Measurements from ENCODE around the gene TLCD3B.

DNA sequence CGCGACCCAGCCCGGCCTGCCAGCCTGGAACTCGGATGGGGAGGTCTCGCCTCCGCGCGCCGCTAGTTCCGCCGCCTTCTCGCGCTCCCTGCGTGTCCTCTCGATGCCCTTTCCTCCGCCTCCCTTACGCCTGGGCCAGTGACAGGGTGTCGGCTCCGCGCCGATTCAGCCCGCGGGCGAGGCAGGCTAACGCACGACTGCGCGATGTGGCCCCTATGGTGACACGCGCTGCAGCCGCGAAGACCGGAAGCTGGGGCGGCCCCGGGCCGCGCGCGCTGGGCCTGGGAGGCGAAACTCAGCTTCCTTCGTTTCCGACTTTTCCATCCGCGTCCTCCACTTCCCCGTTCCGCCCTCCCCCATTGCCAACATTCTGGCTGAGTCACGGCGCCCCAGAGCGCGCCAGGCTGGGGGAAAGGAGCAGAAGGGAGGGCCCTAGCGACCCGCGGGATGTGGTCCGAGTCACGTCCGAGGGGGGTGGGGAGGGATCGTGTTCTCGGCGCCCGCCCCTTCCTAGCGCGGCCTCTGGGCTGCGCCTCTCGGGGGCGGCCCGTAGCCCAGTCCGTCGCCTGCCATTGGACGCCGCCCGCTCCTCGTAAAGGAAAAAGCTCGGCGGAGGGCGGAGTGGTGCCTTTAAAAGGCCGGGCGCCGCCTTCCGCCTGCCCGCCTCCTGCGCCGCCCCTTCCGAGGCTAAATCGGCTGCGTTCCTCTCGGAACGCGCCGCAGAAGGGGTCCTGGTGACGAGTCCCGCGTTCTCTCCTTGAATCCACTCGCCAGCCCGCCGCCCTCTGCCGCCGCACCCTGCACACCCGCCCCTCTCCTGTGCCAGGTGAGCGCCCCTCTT lies 34.3 kb upstream of the TLCD3B start, which contains the start of gene ALDOA:
- TF ChIP-seq TEAD1 (CRISPR knock-in tag; IDR thresholded peaks at IDR 0.05): peak; percentile 47 to 95; a peak in 3 of 4 replicates
- peak; percentile 69 for TF ChIP-seq JUN (IDR thresholded peaks at IDR 0.05; ENCODE audit: borderline replicate concordance, low read depth, low read length)
- peak; percentile 95 for TF ChIP-seq JUN (CRISPR knock-in tag; IDR thresholded peaks at IDR 0.05; ENCODE audit: borderline replicate concordance)
- TF ChIP-seq SAP30 (IDR thresholded peaks at IDR 0.05; ENCODE audit: borderline replicate concordance, insufficient read depth, low read depth, low read length, poor library complexity, severe bottlenecking): peak; percentile 86
- TF ChIP-seq SIN3A (IDR thresholded peaks at IDR 0.05; ENCODE audit: borderline replicate concordance in 2 of 2, control insufficient read depth in 1 of 2, low read depth in 2 of 2, low read length in 2 of 2): peak; percentile 68 to 95
- peak; percentile 99 for TF ChIP-seq POLR2A (conservative IDR thresholded peaks at IDR 0.05)
- TF ChIP-seq CREB1 (IDR thresholded peaks at IDR 0.05): peak; percentile 79
- TF ChIP-seq CREB1 (CRISPR knock-in tag; IDR thresholded peaks at IDR 0.05): peak; percentile 86
- TF ChIP-seq, protein P1, sequence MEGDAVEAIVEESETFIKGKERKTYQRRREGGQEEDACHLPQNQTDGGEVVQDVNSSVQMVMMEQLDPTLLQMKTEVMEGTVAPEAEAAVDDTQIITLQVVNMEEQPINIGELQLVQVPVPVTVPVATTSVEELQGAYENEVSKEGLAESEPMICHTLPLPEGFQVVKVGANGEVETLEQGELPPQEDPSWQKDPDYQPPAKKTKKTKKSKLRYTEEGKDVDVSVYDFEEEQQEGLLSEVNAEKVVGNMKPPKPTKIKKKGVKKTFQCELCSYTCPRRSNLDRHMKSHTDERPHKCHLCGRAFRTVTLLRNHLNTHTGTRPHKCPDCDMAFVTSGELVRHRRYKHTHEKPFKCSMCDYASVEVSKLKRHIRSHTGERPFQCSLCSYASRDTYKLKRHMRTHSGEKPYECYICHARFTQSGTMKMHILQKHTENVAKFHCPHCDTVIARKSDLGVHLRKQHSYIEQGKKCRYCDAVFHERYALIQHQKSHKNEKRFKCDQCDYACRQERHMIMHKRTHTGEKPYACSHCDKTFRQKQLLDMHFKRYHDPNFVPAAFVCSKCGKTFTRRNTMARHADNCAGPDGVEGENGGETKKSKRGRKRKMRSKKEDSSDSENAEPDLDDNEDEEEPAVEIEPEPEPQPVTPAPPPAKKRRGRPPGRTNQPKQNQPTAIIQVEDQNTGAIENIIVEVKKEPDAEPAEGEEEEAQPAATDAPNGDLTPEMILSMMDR (IDR thresholded peaks at IDR 0.05 in 2 of 3, conservative IDR thresholded peaks at IDR 0.05 in 1 of 3; ENCODE audit: insufficient read depth in 2 of 3, low read depth in 1 of 3, low read length in 3 of 3): no peak
- TF ChIP-seq, protein P2, sequence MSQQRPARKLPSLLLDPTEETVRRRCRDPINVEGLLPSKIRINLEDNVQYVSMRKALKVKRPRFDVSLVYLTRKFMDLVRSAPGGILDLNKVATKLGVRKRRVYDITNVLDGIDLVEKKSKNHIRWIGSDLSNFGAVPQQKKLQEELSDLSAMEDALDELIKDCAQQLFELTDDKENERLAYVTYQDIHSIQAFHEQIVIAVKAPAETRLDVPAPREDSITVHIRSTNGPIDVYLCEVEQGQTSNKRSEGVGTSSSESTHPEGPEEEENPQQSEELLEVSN (IDR thresholded peaks at IDR 0.05; ENCODE audit: borderline replicate concordance in 1 of 2, extremely low read depth in 1 of 2, insufficient read depth in 1 of 2, insufficient read length in 1 of 2, low read depth in 1 of 2, low read length in 1 of 2, poor library complexity in 1 of 2, severe bottlenecking in 1 of 2): peak; percentile 86 to 95

Measured in K562 (cell line).